Femur (tissue), 1 donor: Measurements from ENCODE around the gene POU4F2.
"Not testable (repeated sequence)": the region's sequence is repeated elsewhere in the genome, so short reads cannot be mapped to it uniquely, and the experiment has no call there.

Experiments
- DNase-seq: peaks from one replicate; pipeline ENCODE4 v3.0.0-alpha.2; 2017

The POU4F2 gene

GRCh38 chr4:146654687-146655520, 16.2 kb downstream of the POU4F2 start:
- DNase-seq, result no peak

GRCh38 chr4:146655521-146655856, 16.8 kb downstream of the POU4F2 start:
- no peak for DNase-seq

- DNase-seq, result no peak
Observed at GRCh38 chr4:146661367-146661766, 22.7 kb downstream of the POU4F2 start.

- not testable (repeated sequence) for DNase-seq
Observed at GRCh38 chr4:146663968-146664311, 25.2 kb downstream of the POU4F2 start.

- DNase-seq, result no peak
Observed at GRCh38 chr4:146674829-146675570, 36.3 kb downstream of the POU4F2 start.
